ENCODE data around the gene PBX3. TPM values are rescaled to one million over a fixed set of nuclear protein-coding genes. Genes with fewer than 3 reads are reported as not detected.
A peak's percentile ranks its signal among the peaks of the same experiment; 100 is the strongest.

Gene PBX3
- total and polyA plus RNA-seq, 2 experiments from 2014 or later: 133 to 134 TPM

DNA sequence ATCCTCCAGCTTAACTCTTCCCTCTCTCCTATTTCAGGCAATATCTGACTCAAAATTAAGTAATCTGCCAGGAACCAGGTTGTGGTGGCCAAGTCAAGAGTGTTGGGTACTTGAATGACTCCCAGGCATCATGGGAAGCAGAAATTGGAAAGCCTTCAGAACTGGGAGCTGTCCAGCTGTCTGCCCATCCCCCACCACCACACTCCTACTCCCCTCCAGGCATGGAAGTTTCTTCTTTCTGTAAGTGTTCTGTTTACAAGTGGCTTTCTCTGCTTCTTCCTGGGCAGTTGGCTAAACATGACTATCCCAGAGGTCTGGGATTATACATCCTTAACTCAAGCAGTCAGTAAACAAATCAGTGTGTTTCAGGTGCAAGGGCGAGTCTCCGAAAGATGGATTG lies 14.6 kb upstream of the PBX3 start:
- DNase-seq (ENCODE audit: low read depth in 1 of 2, low spot score in 1 of 2): peak in 1 of 2 donors; percentile 81

DNA sequence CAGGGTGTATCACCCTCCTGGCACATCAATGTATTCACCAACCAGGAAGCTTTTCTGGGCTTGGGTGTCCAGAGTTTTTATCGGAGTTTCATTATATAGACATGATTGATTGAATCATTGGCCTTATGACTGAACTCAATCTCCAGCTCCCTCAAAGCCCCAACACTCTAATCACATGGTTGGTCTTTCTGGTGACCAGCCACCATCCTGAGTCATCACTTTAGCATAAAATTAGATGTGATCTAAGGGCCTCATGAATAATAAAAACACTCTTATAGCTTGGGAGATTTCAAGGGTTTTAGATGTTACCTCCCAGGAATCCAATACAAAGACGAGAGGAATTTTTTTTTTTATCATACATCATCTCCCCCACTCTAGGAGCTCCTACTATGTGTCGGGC lies 7.7 kb upstream of the PBX3 start:
- H3K36me3 ChIP-seq: no peaks in the 10 kb centered on the region
- H3K4me1 ChIP-seq (ENCODE audit: low read depth): no peaks in the 10 kb centered on the region
- no peaks in the 10 kb centered on the region for H3K9me3 ChIP-seq (ENCODE audit: low read depth)
- TF ChIP-seq, protein P1, sequence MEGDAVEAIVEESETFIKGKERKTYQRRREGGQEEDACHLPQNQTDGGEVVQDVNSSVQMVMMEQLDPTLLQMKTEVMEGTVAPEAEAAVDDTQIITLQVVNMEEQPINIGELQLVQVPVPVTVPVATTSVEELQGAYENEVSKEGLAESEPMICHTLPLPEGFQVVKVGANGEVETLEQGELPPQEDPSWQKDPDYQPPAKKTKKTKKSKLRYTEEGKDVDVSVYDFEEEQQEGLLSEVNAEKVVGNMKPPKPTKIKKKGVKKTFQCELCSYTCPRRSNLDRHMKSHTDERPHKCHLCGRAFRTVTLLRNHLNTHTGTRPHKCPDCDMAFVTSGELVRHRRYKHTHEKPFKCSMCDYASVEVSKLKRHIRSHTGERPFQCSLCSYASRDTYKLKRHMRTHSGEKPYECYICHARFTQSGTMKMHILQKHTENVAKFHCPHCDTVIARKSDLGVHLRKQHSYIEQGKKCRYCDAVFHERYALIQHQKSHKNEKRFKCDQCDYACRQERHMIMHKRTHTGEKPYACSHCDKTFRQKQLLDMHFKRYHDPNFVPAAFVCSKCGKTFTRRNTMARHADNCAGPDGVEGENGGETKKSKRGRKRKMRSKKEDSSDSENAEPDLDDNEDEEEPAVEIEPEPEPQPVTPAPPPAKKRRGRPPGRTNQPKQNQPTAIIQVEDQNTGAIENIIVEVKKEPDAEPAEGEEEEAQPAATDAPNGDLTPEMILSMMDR (IDR thresholded peaks at IDR 0.05; ENCODE audit: low read depth, low read length): no peak
- H3K4me3 ChIP-seq: no peak overlapping the region
- no peak overlapping the region for H3K27ac ChIP-seq
- no peaks in the 10 kb centered on the region for H3K27me3 ChIP-seq
- DNase-seq (ENCODE audit: low read depth in 1 of 2, low spot score in 1 of 2): no peak

More for the DNA sequence above, 14.6 kb upstream of the PBX3 start:
- Histone ChIP-seq H3K27me3 (no peaks in the 10 kb centered on the region), H3K4me1 (ENCODE audit: low read depth) (no peaks in the 10 kb centered on the region), H3K36me3 (no peaks in the 10 kb centered on the region), H3K9me3 (ENCODE audit: low read depth) (no peaks in the 10 kb centered on the region), H3K4me3 (no peak overlapping the region), H3K27ac (no peak overlapping the region)
- TF ChIP-seq, protein P1 (IDR thresholded peaks at IDR 0.05; ENCODE audit: low read depth, low read length): no peak

DNA sequence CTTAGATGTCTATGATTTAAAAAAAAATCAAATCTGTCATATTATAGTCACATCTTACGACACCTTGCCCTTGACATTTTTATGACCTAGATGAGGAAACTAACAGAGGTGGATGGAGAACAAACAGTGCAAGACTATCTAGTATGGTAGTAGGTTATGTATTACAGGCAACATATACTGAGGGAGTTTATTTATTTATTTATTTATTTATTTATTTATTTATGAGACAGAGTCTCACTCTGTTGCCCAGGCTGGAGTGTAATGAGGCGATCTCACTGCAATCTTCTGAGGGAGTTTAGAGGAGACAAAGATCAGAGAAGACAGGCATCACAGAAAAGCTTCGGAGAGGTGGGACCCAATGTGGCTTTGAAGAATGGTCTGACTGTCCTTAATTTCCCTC lies 4.5 kb upstream of the PBX3 start:
- TF ChIP-seq, protein P1 (IDR thresholded peaks at IDR 0.05; ENCODE audit: low read depth, low read length): no peak
- Histone ChIP-seq H3K36me3 (no peaks in the 10 kb centered on the region), H3K27ac (no peak overlapping the region), H3K4me1 (ENCODE audit: low read depth) (no peaks in the 10 kb centered on the region), H3K9me3 (ENCODE audit: low read depth) (no peaks in the 10 kb centered on the region), H3K27me3 (no peaks in the 10 kb centered on the region), H3K4me3 (no peak overlapping the region)
- DNase-seq (ENCODE audit: low read depth in 1 of 2, low spot score in 1 of 2): no peak

DNA sequence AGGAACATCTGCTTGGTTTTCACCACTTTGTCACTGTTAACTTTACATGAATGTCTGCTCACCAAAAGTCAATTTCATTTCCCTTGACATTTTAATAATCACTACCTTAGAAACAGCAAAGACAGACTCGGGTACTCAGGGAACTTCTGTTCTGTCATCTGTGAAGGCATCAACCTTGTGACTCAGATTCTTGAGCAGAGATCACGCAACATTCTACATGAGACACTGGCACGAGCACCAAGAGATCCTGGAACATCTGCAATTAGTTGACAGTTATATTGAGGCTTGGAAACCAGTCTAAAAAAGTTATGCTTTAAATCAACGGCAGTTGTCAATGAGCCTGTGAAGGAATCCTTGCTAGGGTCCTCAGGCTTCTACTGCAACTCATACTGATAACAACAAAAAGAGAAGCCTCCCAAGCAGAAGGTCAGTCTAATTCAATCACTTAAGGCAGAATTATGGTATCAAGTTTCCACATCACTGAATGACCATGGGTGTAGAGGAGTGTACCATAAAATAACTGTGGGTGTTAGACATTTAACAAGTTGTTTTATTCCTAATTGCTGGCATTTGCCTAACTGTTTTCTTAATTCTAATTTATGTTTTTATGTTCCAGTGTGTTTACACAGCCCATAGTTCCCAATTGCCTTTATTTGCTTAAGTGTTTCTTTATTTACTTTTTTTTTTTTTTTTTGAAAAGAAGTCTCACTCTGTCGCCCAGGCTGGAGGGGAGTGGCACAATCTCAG lies 3.3 kb upstream of the PBX3 start:
- DNase-seq (ENCODE audit: low read depth in 1 of 2, low spot score in 1 of 2): no peak
- no peaks in the 10 kb centered on the region for H3K4me1 ChIP-seq (ENCODE audit: low read depth)

DNA sequence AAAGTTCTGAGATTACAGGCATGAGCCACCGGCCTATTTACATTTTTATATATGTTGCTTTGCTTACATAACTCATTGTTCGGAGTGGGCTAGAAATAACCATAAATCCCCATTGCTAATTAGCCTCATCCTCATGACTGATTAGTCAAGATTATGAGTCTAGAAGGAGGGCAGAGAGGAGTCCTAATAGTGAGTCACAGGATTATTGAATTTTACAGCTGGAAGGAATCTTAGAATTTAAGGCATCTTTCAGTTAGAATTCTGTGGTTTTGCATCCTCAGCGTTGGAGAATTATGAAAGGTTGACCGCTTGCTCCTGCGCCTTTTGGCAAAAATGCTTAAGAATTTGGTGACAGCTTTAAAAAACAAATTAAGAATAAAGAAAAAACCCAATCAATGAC lies 2.6 kb upstream of the PBX3 start:
- no peak overlapping the region for H3K27ac ChIP-seq
- no peaks in the 10 kb centered on the region for H3K36me3 ChIP-seq
- TF ChIP-seq, protein P1 (IDR thresholded peaks at IDR 0.05; ENCODE audit: low read depth, low read length): no peak

More for the DNA sequence above, 3.3 kb upstream of the PBX3 start:
- Histone ChIP-seq H3K9me3 (ENCODE audit: low read depth) (no peaks in the 10 kb centered on the region), H3K4me3 (no peak overlapping the region), H3K36me3 (no peaks in the 10 kb centered on the region), H3K27ac (no peak overlapping the region), H3K27me3 (no peaks in the 10 kb centered on the region)
- TF ChIP-seq, protein P1 (IDR thresholded peaks at IDR 0.05; ENCODE audit: low read depth, low read length): no peak

More for the DNA sequence above, 2.6 kb upstream of the PBX3 start:
- Histone ChIP-seq H3K4me3 (no peak overlapping the region), H3K4me1 (ENCODE audit: low read depth) (no peaks in the 10 kb centered on the region), H3K9me3 (ENCODE audit: low read depth) (no peaks in the 10 kb centered on the region), H3K27me3 (no peaks in the 10 kb centered on the region)
- DNase-seq (ENCODE audit: low read depth in 1 of 2, low spot score in 1 of 2): peak in 1 of 2 donors; percentile 54
